B cell (primary cell): Measurements from ENCODE around the gene SIX5.
A peak's percentile ranks its signal among the peaks of the same experiment; 100 is the strongest.

Experiments used
- EZH2 ChIP-seq: IDR thresholded peaks from 2 replicates; pipeline ENCODE4 v1.6.1; 2012; ENCODE audit warnings: borderline replicate concordance, low read depth, mild to moderate bottlenecking, moderate library complexity, low read length; ENCODE audit not compliant: insufficient read depth, poor library complexity, severe bottlenecking
- TF ChIP-seq, protein P1 (sequence below): fragments of 200-600 bp; IDR thresholded peaks from one replicate; pipeline ENCODE4 v1.8.0; 2022; ENCODE audit warnings: antibody characterized with exemption, mild to moderate bottlenecking

DNA sequence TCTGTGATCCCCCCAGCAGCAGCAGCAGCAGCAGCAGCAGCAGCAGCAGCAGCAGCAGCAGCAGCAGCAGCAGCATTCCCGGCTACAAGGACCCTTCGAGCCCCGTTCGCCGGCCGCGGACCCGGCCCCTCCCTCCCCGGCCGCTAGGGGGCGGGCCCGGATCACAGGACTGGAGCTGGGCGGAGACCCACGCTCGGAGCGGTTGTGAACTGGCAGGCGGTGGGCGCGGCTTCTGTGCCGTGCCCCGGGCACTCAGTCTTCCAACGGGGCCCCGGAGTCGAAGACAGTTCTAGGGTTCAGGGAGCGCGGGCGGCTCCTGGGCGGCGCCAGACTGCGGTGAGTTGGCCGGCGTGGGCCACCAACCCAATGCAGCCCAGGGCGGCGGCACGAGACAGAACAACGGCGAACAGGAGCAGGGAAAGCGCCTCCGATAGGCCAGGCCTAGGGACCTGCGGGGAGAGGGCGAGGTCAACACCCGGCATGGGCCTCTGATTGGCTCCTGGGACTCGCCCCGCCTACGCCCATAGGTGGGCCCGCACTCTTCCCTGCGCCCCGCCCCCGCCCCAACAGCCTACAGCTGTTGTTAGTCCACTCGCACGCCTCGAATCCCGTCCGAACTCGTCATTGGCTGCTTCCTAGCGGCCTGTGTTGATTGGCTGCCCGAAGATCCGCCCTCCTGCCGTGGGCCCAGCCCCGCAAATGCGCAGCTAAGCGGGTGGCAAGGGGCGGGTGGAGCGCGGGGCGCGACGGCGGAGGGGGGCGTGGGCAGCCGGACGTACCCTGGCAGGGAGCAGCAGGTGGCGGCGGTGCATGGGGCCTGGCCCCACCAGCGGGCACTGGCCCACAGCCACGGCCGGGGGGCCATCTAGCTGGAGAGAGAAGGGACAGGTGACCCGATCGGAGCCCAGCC is 1.4 kb upstream of the SIX5 start:
- TF ChIP-seq, protein P1, sequence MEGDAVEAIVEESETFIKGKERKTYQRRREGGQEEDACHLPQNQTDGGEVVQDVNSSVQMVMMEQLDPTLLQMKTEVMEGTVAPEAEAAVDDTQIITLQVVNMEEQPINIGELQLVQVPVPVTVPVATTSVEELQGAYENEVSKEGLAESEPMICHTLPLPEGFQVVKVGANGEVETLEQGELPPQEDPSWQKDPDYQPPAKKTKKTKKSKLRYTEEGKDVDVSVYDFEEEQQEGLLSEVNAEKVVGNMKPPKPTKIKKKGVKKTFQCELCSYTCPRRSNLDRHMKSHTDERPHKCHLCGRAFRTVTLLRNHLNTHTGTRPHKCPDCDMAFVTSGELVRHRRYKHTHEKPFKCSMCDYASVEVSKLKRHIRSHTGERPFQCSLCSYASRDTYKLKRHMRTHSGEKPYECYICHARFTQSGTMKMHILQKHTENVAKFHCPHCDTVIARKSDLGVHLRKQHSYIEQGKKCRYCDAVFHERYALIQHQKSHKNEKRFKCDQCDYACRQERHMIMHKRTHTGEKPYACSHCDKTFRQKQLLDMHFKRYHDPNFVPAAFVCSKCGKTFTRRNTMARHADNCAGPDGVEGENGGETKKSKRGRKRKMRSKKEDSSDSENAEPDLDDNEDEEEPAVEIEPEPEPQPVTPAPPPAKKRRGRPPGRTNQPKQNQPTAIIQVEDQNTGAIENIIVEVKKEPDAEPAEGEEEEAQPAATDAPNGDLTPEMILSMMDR = peak; percentile 96
- TF ChIP-seq EZH2 = no peak
